ENCODE data around the gene ANKRD1. TPM values are rescaled to one million over a fixed set of nuclear protein-coding genes. Genes with fewer than 3 reads are reported as not detected.

The ANKRD1 gene
- total RNA-seq, 2 experiments from 2014 or later: not detected

DNA sequence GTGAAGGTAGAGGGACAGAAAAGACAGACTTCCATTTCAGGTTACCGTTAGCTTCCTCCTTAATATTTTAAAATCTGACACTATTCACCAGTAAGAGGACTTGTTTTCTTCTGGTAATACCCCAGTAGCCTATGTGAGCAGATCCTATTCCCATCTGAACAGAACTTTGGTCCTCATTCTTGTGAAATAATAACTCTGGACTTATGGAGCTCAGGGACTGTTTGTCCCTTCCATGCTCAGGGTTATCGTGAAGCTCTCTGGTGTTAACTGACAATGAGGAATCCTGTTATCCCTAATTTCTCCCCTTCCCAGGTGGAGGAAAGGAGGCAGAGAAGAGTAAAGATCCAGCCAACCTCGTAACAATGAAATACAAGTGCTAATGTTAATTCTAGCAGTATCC lies 47.0 kb upstream of the ANKRD1 start:
- CTCF ChIA-PET: interaction anchor here (1.5 kb wide), 1 partner anchor 14 kb away, joined by 3 read pairs; no protein-coding TSS in a partner anchor
- intact Hi-C loops (cut with micrococcal nuclease): no loop called here
- ATAC-seq (no peak), DNase-seq (no peak)
- Mint-ChIP-seq H3K27ac (no peak overlapping the region), H3K4me3 (no peak overlapping the region), H3K4me1 (ENCODE audit: low read depth) (no peaks in the 10 kb centered on the region), H3K9me3 (no peaks in the 10 kb centered on the region), H3K36me3 (ENCODE audit: low read depth) (no peaks in the 10 kb centered on the region), H3K27me3 (peaks cover 7% of the 10 kb centered on the region)
- TF ChIP-seq, protein P1, sequence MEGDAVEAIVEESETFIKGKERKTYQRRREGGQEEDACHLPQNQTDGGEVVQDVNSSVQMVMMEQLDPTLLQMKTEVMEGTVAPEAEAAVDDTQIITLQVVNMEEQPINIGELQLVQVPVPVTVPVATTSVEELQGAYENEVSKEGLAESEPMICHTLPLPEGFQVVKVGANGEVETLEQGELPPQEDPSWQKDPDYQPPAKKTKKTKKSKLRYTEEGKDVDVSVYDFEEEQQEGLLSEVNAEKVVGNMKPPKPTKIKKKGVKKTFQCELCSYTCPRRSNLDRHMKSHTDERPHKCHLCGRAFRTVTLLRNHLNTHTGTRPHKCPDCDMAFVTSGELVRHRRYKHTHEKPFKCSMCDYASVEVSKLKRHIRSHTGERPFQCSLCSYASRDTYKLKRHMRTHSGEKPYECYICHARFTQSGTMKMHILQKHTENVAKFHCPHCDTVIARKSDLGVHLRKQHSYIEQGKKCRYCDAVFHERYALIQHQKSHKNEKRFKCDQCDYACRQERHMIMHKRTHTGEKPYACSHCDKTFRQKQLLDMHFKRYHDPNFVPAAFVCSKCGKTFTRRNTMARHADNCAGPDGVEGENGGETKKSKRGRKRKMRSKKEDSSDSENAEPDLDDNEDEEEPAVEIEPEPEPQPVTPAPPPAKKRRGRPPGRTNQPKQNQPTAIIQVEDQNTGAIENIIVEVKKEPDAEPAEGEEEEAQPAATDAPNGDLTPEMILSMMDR (IDR thresholded peaks at IDR 0.05): no peak
- POLR2A ChIA-PET: no interaction called here

DNA sequence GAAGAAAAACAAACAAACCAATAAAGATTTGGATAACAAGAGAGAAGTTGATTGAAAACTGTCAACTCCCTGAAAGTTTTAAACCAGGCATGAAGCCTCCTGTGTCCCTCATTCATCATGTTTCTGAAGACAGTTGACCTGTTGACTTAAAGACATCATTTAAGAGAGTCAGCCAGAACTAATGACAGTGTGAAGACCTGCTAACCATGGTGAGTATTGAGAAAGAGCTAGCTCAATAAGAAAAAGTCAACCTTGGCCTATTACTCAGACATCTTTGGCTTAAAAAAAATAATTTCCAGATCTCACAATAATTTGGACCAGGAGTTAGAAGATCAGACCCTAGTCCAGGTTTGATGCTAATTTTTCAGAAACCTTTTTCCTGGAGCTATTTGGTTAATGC lies 45.3 kb upstream of the ANKRD1 start:
- DNase-seq (no peak), ATAC-seq (no peak)
- no peaks in the 10 kb centered on the region for H3K9me3 Mint-ChIP-seq

DNA sequence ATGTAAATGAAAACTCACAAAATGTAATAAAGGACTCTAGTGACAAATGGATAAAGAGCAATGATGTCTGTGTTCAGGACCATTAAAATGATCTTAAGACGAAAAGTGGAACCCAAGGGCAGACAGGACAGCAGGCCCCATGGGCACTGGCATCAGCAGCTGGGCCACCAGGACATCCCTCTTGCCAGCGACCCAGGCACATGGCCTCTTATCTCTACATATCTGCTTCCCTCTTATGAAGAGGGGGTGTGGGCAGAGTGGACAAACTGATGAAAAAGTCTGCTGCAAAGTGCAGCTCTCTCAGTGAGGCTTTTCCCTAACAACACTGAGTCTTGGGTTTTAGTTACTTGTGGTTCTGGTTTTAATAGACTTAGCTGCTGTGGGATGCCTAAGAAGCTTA lies 44.8 kb upstream of the ANKRD1 start:
- no peaks in the 10 kb centered on the region for H3K4me1 Mint-ChIP-seq (ENCODE audit: low read depth)
- H3K36me3 Mint-ChIP-seq (ENCODE audit: low read depth): no peaks in the 10 kb centered on the region
- no peak overlapping the region for H3K27ac Mint-ChIP-seq
- ATAC-seq (no peak), DNase-seq (no peak)
- intact Hi-C loops (cut with micrococcal nuclease): no loop called here
- ChIA-PET CTCF (interaction anchor here (1.2 to 1.3 kb wide), 2 partner anchors 41 to 333 kb away, joined by 3 to 4 read pairs; no protein-coding TSS in a partner anchor), POLR2A (no interaction called here)
- no peak overlapping the region for H3K4me3 Mint-ChIP-seq
- peaks cover 6% of the 10 kb centered on the region for H3K27me3 Mint-ChIP-seq
- TF ChIP-seq, protein P1 (IDR thresholded peaks at IDR 0.05): no peak
- no peaks in the 10 kb centered on the region for H3K9me3 Mint-ChIP-seq

More for the DNA sequence above, 45.3 kb upstream of the ANKRD1 start:
- no peak overlapping the region for H3K27ac Mint-ChIP-seq
- intact Hi-C loops (cut with micrococcal nuclease): no loop called here
- H3K4me3 Mint-ChIP-seq: no peak overlapping the region
- no peaks in the 10 kb centered on the region for H3K4me1 Mint-ChIP-seq (ENCODE audit: low read depth)
- peaks cover 6% of the 10 kb centered on the region for H3K27me3 Mint-ChIP-seq
- no peaks in the 10 kb centered on the region for H3K36me3 Mint-ChIP-seq (ENCODE audit: low read depth)
- POLR2A ChIA-PET: interaction anchor here (0.6 kb wide), 1 partner anchor 21 kb away, joined by 4 read pairs; no protein-coding TSS in a partner anchor
- TF ChIP-seq, protein P1 (IDR thresholded peaks at IDR 0.05): no peak
- CTCF ChIA-PET: interaction anchor here (0.7 to 1.3 kb wide), 3 partner anchors 40 to 332 kb away, joined by 3 to 4 read pairs (median 4); no protein-coding TSS in a partner anchor

DNA sequence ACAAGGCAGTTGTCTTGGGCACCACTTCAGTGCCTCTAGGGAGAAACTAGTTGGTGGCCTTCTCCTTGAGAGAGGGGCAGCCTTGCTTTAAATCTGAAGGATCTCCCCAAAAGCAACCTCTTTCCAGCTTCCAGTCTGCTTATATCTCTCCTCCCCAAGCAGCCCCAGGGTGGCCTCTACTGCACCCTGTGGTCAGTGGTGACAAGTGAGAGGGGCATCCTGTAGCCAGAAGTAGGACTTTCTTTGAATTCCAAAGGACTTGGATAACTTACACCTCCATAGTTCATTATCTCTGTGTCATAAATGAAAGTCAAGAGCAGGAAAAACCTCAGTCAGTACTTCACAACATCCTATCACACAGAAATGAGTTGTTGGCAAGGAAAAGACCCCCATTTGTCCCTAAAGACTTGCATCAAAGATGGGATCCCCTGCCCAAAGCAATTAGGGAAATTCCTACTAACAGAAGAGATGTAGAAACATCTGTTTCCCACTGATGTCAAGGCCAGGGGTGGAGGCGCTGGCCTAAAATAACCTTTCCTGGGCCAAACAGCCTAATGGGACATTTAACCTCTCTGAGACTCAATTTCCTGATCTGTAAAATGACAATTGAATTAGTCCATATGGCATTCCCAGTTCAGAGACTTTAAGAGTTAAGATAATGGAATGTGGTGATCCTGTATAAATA lies 44.0 kb upstream of the ANKRD1 start:
- ATAC-seq (no peak), DNase-seq (no peak)
- H3K36me3 Mint-ChIP-seq (ENCODE audit: low read depth): no peaks in the 10 kb centered on the region
- H3K9me3 Mint-ChIP-seq: no peaks in the 10 kb centered on the region
- peaks cover 3% of the 10 kb centered on the region for H3K27me3 Mint-ChIP-seq
- intact Hi-C loops (cut with micrococcal nuclease): no loop called here
- no peak overlapping the region for H3K27ac Mint-ChIP-seq
- POLR2A ChIA-PET: no interaction called here
- CTCF ChIA-PET: interaction anchor here (1.2 kb wide), 1 partner anchor 334 kb away, joined by 3 read pairs; no protein-coding TSS in a partner anchor
- no peaks in the 10 kb centered on the region for H3K4me1 Mint-ChIP-seq (ENCODE audit: low read depth)
- TF ChIP-seq, protein P1 (IDR thresholded peaks at IDR 0.05): no peak
- no peak overlapping the region for H3K4me3 Mint-ChIP-seq

DNA sequence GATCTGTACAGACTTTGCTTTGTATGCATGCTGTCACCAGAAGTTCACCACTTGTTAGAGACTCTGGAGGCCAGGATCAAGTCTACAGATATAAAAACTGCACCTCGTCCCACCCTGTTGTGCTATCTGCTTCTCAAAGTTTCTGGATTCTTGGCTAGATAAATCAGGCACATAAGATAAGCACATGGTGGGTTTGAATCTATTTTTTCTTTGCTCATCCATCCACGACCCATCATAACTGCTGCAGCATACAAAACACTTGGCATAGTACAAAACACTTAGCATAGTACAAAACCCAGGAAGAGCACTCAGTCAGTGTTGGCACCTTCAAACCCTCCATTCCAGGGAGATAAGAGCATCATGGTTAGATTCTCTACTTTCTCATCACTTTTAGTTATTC lies 42.4 kb upstream of the ANKRD1 start:
- H3K27me3 Mint-ChIP-seq: peaks cover 2% of the 10 kb centered on the region
- ATAC-seq: no peak
- ChIA-PET POLR2A (no interaction called here), CTCF (no interaction called here)
- DNase-seq: no peak
- intact Hi-C loops (cut with micrococcal nuclease): no loop called here
- TF ChIP-seq, protein P1 (IDR thresholded peaks at IDR 0.05): no peak
- no peak overlapping the region for H3K27ac Mint-ChIP-seq
- no peaks in the 10 kb centered on the region for H3K9me3 Mint-ChIP-seq
- no peaks in the 10 kb centered on the region for H3K4me1 Mint-ChIP-seq (ENCODE audit: low read depth)
- H3K4me3 Mint-ChIP-seq: no peak overlapping the region
- H3K36me3 Mint-ChIP-seq (ENCODE audit: low read depth): no peaks in the 10 kb centered on the region
